GM10847 (cell line): ENCODE measurements around the gene CCDC80.

Experiments used
- POLR2A ChIP-seq: IDR thresholded peaks from 2 replicates; pipeline ENCODE4 v1.6.1; 2011; ENCODE audit not compliant: insufficient read length; ENCODE audit errors: extremely low read depth

The CCDC80 gene

GRCh38 chr3:112627919-112628466, 12.9 kb downstream of the CCDC80 start:
- TF ChIP-seq POLR2A = no peak

DNA sequence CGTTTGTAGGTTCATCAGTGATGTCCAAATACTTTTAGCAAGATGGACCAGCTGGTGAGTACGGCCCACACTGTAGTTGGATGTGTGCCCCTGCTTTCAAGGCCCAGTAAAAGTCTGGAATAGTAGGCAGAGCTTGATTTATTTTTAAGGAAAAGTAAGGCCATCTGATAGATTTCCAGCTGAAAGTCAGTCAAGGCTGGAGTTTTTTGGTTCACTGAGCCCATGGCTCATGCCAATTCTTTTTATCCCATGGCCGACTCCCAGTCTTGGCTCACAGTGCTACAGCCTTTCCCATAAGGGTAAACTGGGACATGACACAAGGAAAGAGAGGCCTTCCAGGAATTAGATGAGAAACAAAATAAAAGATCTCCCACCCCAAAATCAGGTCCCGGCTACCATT, 13.5 kb downstream of the CCDC80 start:
- TF ChIP-seq POLR2A = no peak

DNA sequence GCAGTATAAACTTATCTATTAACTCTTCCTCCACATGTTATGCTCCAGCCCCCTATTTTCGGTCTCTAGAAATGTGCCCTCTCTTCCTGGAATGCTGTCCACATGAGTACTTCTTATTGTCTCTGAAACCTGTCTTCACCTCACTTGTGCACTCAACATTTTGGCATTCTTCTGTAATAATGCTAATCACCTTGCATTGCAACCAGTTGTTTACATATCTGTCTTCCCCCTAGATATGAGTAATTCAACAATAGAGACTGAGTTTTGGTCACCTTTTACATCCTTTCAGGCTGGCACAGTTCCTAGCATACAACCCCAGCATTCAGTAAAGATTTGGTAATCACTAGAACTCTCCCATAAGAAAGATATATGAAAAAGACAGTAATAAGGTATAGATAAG, 17.2 kb downstream of the CCDC80 start:
- TF ChIP-seq POLR2A = no peak

DNA sequence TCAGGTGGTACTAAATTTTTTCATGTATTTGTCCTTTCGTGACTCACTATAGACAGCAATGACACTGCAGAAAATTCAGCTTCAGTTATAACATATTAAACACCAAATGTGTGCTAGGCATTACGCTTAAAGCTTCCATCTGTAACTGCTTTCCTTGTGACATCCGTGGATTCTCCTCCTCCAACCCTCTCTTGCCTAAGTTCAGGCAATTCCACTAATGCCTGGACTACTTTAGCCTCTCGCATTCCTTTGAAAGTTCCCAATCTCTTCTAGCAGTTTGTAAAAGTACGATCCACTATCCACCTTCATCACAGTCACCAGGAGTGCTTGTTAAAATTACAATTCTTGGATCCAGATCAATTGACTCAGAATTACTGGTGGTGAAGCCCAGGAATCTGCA, 17.7 kb downstream of the CCDC80 start:
- no peak for TF ChIP-seq POLR2A

DNA sequence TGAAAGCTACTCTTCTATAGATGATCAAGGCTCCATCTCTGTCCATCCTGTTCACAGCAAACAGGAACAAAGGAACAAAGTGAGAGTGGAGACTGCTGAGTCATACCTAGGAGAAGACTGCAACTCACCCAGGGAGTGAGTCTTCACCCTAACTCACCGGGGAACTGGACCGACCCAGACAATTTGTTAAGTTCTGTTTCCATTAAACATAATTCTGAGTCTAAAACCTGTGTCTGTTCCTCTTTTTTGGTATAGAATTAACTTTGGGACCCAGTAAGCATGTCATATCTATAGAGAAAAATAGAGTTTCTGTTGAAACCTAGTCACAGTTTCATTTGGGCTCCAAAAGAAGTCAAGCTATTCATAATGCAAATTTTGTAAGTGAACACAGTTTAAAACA, 21.6 kb downstream of the CCDC80 start:
- TF ChIP-seq POLR2A = no peak

DNA sequence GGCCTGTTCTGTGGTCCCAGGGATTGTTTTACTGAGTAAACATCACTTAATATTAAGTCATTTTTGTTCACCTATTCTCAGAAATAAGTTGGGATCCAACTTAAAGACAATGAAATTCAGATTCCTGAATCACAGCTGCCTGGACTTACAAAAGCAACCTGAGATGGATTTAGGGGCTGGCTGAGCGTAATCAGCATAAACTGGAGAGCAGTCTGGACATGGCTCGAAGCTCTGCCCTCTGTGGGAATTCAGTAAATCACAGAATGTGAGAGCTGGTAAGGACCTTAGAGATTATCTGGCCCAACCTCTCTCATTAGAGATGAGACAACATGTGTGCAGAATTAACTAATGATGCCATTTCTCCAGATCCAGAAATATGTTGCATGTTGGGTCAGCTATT, 23.7 kb downstream of the CCDC80 start:
- TF ChIP-seq POLR2A = no peak

DNA sequence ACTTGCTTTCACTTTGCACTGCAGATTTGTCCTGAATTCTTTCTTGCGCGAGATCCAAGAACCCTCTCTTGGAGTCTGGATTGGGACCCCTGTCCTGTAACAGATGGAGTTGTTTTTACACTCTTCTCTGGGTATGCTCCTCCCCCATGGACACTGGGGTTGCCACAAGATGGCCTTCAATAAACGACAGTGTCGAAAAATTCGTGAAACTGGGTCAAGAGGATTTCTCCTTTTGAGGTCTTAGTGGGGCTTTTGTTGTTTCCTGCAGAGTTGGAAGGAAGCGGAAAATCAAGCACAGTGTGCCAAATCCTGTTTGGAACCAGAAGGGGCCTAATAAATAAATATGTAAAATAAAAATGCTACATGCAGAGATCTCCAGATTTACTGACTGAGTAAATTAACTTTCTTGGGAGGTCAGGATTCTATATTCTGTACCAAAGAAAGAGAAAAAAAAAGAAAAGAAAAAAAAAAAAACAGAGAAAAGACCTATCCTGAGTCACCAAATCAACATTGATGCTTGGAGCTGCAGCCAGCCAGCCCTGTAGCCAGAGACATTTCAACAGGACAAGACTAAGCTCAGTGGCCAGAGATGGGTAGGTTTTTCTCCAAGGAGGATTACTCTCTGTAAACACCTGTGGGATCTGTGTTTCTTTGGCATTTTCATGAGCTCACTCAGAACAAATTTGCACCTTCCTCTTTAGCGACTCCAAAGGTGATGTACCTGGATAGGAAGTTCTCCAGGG, 24.8 kb downstream of the CCDC80 start:
- TF ChIP-seq POLR2A = no peak

DNA sequence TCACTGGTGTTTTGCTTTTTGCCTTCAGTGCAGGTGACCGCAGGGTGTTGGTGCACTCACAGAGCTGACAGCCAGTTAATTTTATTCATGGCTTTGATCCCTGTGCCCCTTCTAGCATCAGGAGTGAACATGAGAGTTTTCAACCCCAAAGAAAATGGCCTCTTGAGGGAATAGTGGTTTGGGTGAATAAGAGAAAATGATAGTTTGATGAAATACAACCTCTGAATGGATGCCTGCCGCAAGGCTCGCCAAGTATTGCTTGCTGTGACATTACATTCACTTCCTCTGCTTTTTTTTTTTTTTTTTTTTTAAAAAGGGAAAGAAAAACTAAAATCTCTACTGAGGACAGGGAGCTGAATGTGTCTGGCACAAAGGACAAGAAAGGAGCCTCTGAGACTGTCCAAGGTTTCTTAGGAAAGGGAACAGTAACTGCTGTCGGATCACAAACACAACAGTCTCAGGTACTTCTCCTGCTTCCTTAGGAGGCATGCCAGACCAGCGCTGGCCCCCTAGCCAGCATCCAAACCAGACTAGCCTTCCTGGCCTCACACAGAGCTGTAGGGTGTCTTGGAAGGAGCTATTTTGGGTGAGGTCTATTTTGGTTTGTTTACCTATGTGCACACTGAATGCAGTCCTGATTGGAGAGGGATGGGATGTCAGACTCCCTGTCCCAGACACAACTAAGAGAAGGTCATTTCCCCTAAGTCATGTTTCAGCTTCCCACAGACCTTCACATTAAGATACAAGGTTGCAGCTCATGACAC, 29.0 kb downstream of the CCDC80 start:
- no peak for TF ChIP-seq POLR2A

DNA sequence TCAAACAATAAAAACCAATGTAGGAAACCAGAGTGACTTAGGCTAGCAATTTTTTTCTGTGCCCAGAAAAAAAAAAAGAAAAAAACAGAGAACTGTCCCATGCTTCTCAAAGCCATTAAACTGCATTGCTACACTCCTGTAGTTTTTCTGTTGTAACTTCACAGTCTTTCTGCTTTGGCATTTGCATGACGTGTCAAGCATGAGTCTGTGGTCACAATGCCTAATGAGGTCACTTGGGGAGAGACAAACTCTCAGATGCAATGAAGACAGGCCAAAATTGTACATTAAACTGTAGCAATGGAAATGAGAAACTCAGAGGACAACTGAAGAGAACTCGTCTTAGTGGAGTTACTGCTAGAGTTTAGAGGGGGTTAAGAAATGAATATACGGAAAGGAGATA, 30.8 kb downstream of the CCDC80 start:
- TF ChIP-seq POLR2A = no peak

DNA sequence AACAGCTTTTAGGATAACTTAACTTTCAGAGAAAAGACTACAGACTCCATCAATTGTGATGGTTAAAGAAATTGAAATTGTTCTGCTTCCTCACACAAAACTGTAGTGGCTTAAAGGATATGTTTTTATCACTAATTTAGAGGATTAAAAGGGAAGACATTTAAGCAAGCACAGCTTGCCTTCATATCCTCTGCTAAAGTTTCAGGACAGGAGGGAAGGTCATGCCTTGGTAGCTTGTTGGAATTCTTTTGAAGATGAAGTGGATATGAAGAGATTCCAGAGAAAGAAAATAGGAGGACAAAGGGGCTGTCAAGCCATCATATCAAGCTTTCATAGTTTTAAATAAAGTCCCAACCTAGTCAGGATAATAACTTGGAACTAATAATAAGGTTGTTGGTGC, 33.1 kb downstream of the CCDC80 start:
- TF ChIP-seq POLR2A = no peak

- TF ChIP-seq POLR2A = no peak
These were observed 34.8 kb downstream of the CCDC80 start for GRCh38 chr3:112606098-112606497.

DNA sequence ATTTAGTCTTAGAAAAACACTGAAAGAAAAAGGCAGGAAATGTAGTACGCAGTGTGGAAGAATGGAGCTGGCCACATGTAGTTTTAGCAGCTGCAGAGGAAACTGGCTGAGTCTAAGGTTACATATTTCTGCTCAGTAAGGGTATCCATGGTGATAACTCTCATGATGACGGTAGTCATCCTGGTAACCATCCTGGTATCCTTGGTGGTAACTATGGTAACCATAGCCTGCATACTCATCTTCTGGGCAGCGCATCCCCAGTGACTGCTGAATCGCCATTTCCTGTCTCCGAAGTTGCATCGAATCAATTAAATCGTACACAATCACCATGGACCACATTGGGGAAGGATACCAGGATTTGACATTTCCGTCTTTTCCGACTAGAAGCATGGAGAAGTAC, 35.7 kb downstream of the CCDC80 start:
- no peak for TF ChIP-seq POLR2A

- no peak for TF ChIP-seq POLR2A
These were observed 36.4 kb downstream of the CCDC80 start for GRCh38 chr3:112604536-112604935.

DNA sequence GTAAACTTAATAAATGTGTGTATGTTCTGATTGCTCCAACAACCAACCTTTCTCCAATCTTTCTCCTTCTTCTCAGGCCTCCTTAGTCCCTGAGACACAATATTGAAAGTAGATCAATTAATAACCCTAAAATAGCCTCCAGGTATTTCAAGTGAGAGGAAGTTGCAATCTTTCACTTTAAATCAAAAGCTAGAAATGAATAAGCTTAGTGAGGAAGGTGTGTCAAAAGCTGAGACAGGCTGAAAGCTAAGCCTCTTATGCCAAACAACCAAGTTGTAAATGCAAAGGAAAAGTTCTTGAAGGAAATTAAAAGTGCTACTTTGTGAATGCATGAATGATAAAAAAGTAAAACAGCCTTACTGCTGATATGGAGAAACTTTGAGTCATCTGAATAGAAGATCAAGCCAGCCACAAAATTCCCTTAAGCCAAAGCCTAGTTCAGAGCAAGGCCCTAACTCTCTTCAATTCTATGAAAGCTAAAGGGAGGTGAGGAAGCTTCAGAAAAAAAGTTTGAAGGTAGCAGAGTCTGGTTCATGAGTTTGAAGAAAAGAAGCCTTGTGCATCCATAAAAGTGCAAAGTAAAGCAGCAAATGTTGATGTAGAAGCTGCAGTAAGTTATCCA, 38.6 kb downstream of the CCDC80 start:
- no peak for TF ChIP-seq POLR2A

GRCh38 chr3:112598731-112599130, 42.2 kb downstream of the CCDC80 start:
- no peak for TF ChIP-seq POLR2A

- no peak for TF ChIP-seq POLR2A
These were observed 43.0 kb downstream of the CCDC80 start for GRCh38 chr3:112597945-112598344.
